ENCODE data around the gene LRWD1.
"Not testable (repeated sequence)": the region's sequence is repeated elsewhere in the genome, so short reads cannot be mapped to it uniquely, and the experiment has no call there.

Gene LRWD1

GRCh38 chr7:102469351-102469971 lies 4.7 kb downstream of the LRWD1 start:
- DNase-seq: no peak

- DNase-seq: no peak
Observed at GRCh38 chr7:102469972-102470825, 5.4 kb downstream of the LRWD1 start.

- DNase-seq: no peak
Observed at GRCh38 chr7:102471791-102472125, 7.0 kb downstream of the LRWD1 start.

- no peak for DNase-seq
Observed at GRCh38 chr7:102472126-102473041, 7.6 kb downstream of the LRWD1 start.

GRCh38 chr7:102473271-102473991 lies 8.6 kb downstream of the LRWD1 start:
- DNase-seq: no peak

- DNase-seq: not testable (repeated sequence)
Observed at GRCh38 chr7:102474116-102474515, 9.3 kb downstream of the LRWD1 start.

GRCh38 chr7:102474736-102475435 lies 10.1 kb downstream of the LRWD1 start:
- not testable (repeated sequence) for DNase-seq

GRCh38 chr7:102478314-102479208 lies 13.8 kb downstream of the LRWD1 start, which contains the start of gene POLR2J:
Gene POLR2J, minus strand, starts transcription at chr7:102478922. Its CDS starts 62 bp downstream, at chr7:102478860.
- DNase-seq: peak; percentile 88

GRCh38 chr7:102479209-102479584 lies 14.4 kb downstream of the LRWD1 start:
- not testable (repeated sequence) for DNase-seq

- not testable (repeated sequence) for DNase-seq
Observed at GRCh38 chr7:102479982-102480637, 15.3 kb downstream of the LRWD1 start.

GRCh38 chr7:102481962-102482361 lies 17.2 kb downstream of the LRWD1 start:
- DNase-seq: not testable (repeated sequence)

GRCh38 chr7:102484317-102484716 lies 19.5 kb downstream of the LRWD1 start:
- DNase-seq: not testable (repeated sequence)

GRCh38 chr7:102490529-102491075 lies 25.8 kb downstream of the LRWD1 start:
- DNase-seq: peak; percentile 39

GRCh38 chr7:102493220-102493935 lies 28.6 kb downstream of the LRWD1 start:
- DNase-seq: not testable (repeated sequence)

- peak; percentile 19 for DNase-seq
Observed at GRCh38 chr7:102494026-102494425, 29.2 kb downstream of the LRWD1 start.

- DNase-seq: not testable (repeated sequence)
Observed at GRCh38 chr7:102494473-102495149, 29.8 kb downstream of the LRWD1 start.

- DNase-seq: not testable (repeated sequence)
Observed at GRCh38 chr7:102496861-102497260, 32.1 kb downstream of the LRWD1 start.

- not testable (repeated sequence) for DNase-seq
Observed at GRCh38 chr7:102497308-102497707, 32.5 kb downstream of the LRWD1 start.

Data from activated effector memory CD4-positive, alpha-beta T cell treated with Interleukin-2 at 50 U/mL for 16 hours (primary cell).